Ovary (tissue), 9 donors: Measurements from ENCODE around the gene TAAR2. TPM values are rescaled to one million over a fixed set of nuclear protein-coding genes. Genes with fewer than 3 reads are reported as not detected.

Experiments
- DNase-seq, 5 donors: peaks; one replicate each; pipeline ENCODE4 v3.0.0-alpha.2; 2019 to 2020
- H3K27ac ChIP-seq, 2 donors: fragments of 200-600 bp; one replicate each; pipeline versions ENCODE4 v1.5.1 to v1.8.0; 2019 to 2022
- H3K27me3 ChIP-seq: fragments of 200-600 bp; one replicate; pipeline ENCODE4 v1.8.0; 2022
- H3K36me3 ChIP-seq: fragments of 200-600 bp; sonication (generic); one replicate; pipeline ENCODE4 v1.5.1; 2019
- H3K4me1 ChIP-seq: one replicate; pipeline ENCODE4 v1.8.1; 2013; ENCODE audit warnings: mild to moderate bottlenecking, moderate library complexity; ENCODE audit not compliant: insufficient read depth
- H3K4me3 ChIP-seq: fragments of 200-600 bp; sonication (generic); one replicate; pipeline ENCODE4 v1.5.1; 2017
- H3K9me3 ChIP-seq, 2 donors: fragments of 200-600 bp in 1 of 2; sonication (generic) in 1 of 2; one replicate each; pipeline versions ENCODE4 v1.5.1 to v1.8.1; 2013 to 2019; ENCODE audit warnings: mild to moderate bottlenecking in 1 of 2, moderate library complexity in 1 of 2
- EP300 ChIP-seq: sonication (generic); formaldehyde crosslinking; IDR thresholded peaks from one replicate; pipeline ENCODE4 v1.6.1; 2017; ENCODE audit warnings: antibody characterized with exemption
- POLR2A ChIP-seq: fragments of 450-650 bp; IDR thresholded peaks from one replicate; pipeline ENCODE4 v1.6.1; 2017; ENCODE audit warnings: antibody characterized with exemption, mild to moderate bottlenecking, moderate library complexity
- WGBS, 3 donors: extraction: QIAGEN DNeasy Blood & Tissue Kit in 1 of 3; methylation state at CpG; one replicate each; pipeline versions ENCODE4 v1.1.5 to v1.1.7; 2013 to 2017; 5-methylcytosine and 5-hydroxymethylcytosine counted together
- intact Hi-C, 4 donors: fragments of 100-400 bp; cut with DNase I; formaldehyde crosslinking; loops; one replicate each; pipeline versions ENCODE4 v1.11.0 to v1.15.1; 2022 to 2023
- polyA plus RNA-seq, 2 donors: library from polyadenylated mRNA; stranded (reverse); fragments of 200-250 nt in 1 of 2; fragments of 350-450 nt in 1 of 2; fragmentation: Illumina TruSeq in 1 of 2; extraction: RNeasy Lipid Tissue Mini Kit (QIAGEN cat#74804) in 1 of 2; gene quantifications; one replicate each; pipeline ENCODE4 v1.2.3, GENCODE V29; 2013 to 2014
- total RNA-seq, 7 donors: library from RNA; depleted of rRNA in 2 of 7; stranded (reverse); fragments of >200 nt in 2 of 7; fragmentation: NEBNext Ultra II Directional in 3 of 7; extraction: Animal tissue kit (Norgen Biotek cat#: 25700) in 3 of 7; gene quantifications; one replicate each; pipeline versions ENCODE4 v1.1.0 to v1.2.4, GENCODE V29; 2016 to 2023
- TF ChIP-seq, protein P1 (sequence below), 3 donors: fragments of 450-650 bp in 2 of 3; fragments of 200-600 bp in 1 of 3; IDR thresholded peaks; one replicate each; pipeline versions ENCODE4 v1.5.1 to v1.8.0; 2016 to 2022; ENCODE audit warnings: antibody characterized with exemption in 3 of 3, mild to moderate bottlenecking in 1 of 3
- donor health status: DM: no; HTN: no; CAD: no; lungs with moderate emphysema.
- donor health status: DM: no; HTN: no; CAD: no.
- donor health status: Bipolar disorder and iron deficiency.
- donor health status: DM: yes; HTN: yes; CAD: no.
- donor health status: DM: no; HTN: no; CAD: no.
- donor health status: DM: yes; HTN: yes; CAD: no.

TAAR2 gene
- total and polyA plus RNA-seq, 9 donors: not detected

DNA sequence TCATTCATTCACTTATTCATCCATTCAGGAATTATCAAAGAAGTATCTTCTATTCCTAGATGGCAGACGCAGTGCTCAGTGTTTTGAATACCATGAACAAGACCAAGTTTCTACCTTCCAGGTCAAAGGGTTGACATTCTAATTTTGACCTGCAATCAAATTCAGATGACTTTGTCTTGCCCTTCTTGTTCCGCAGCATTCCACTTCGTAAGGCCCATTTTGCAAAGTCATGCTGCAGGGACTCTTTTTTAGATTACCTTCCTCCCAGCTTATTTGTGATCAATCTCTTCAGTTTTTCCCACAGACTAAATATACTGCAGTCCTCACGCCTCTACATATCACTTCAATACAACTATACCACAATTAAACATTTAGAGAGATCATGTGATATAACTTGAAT is 42.0 kb upstream of the TAAR2 start:
- intact Hi-C loops: no loop called here
- Histone ChIP-seq H3K27ac (no peak overlapping the region), H3K36me3 (no peaks in the 10 kb centered on the region), H3K9me3 (no peaks in the 10 kb centered on the region), H3K4me1 (no peaks in the 10 kb centered on the region), H3K27me3 (no peaks in the 10 kb centered on the region), H3K4me3 (no peak overlapping the region)
- 89 to 93% (median 91%) methylated on average over 4 of the region's 4 CpGs for WGBS, 3 donors
- DNase-seq: no peak
- no peak for TF ChIP-seq EP300
- TF ChIP-seq, protein P1, sequence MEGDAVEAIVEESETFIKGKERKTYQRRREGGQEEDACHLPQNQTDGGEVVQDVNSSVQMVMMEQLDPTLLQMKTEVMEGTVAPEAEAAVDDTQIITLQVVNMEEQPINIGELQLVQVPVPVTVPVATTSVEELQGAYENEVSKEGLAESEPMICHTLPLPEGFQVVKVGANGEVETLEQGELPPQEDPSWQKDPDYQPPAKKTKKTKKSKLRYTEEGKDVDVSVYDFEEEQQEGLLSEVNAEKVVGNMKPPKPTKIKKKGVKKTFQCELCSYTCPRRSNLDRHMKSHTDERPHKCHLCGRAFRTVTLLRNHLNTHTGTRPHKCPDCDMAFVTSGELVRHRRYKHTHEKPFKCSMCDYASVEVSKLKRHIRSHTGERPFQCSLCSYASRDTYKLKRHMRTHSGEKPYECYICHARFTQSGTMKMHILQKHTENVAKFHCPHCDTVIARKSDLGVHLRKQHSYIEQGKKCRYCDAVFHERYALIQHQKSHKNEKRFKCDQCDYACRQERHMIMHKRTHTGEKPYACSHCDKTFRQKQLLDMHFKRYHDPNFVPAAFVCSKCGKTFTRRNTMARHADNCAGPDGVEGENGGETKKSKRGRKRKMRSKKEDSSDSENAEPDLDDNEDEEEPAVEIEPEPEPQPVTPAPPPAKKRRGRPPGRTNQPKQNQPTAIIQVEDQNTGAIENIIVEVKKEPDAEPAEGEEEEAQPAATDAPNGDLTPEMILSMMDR (IDR thresholded peaks at IDR 0.05): no peak
- no peak for TF ChIP-seq POLR2A

DNA sequence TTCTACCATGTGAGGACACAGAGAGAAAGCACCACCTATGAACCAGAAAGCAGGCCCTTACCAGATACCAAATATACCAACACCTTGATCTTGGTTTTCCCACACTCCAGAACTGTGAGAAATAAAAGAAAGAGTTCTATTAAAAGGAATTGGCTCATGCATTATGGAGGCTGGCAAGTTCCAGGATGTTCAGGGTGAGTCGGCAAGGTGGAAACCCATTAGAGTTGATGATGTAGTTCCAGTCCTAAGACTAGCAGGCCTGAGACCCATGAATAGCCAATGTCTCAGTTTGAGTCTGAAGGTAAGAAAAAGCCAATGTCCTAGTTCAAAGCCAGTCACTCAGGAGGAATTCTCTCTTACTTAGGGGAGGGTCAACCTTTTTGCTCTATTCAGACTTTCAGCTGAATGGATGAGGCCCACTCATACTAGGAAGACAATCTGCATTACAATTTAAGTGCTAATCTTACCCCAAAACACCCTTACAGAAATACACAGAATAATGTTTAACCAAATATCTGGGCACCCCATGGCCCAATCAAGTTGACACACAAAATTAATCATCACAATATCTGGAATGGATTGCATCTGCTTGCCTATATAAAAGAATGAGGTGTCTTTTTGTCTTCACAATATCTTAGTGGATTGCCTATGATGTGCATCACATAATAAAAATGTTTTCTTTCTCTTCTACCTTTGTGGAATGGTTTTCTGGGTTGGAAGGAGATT is 40.4 kb upstream of the TAAR2 start:
- DNase-seq: no peak
- no peaks in the 10 kb centered on the region for H3K27me3 ChIP-seq
- 93 to 100% (median 96%) methylated on average over 1 of the region's 1 CpG for WGBS, 3 donors
- no peak overlapping the region for H3K27ac ChIP-seq
- no peak overlapping the region for H3K4me3 ChIP-seq
- no peaks in the 10 kb centered on the region for H3K4me1 ChIP-seq
- H3K9me3 ChIP-seq: no peaks in the 10 kb centered on the region
- TF ChIP-seq EP300 (no peak), POLR2A (no peak)
- TF ChIP-seq, protein P1 (IDR thresholded peaks at IDR 0.05): no peak
- intact Hi-C loops: no loop called here
- H3K36me3 ChIP-seq: no peaks in the 10 kb centered on the region

DNA sequence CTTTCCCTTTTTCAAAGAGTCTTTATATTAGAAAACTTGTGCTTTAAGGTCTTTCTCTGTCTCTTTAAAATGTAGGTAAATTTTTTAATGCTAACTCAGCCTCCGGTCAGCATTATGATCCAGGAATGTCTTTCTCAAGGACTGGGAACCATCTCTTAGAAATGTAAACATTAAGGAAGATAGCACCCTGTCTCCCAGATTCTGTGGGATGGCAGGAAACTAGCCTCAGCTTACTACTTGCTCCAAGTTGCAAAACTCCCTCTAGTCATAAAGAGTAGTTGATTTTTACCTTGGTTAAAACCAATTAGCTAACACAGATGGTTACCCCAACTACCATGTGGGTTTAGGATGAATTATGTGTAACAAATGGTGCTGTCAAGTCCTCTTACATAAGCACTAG is 39.6 kb upstream of the TAAR2 start:
- Histone ChIP-seq H3K4me1 (no peaks in the 10 kb centered on the region), H3K27me3 (no peaks in the 10 kb centered on the region), H3K4me3 (no peak overlapping the region), H3K9me3 (no peaks in the 10 kb centered on the region), H3K27ac (no peak overlapping the region), H3K36me3 (no peaks in the 10 kb centered on the region)
- TF ChIP-seq, protein P1 (IDR thresholded peaks at IDR 0.05): no peak
- TF ChIP-seq EP300 (no peak), POLR2A (no peak)
- DNase-seq: no peak
- 14 to 24% (median 18%) methylated on average over 1 of the region's 1 CpG for WGBS, 3 donors
- intact Hi-C loops: no loop called here

DNA sequence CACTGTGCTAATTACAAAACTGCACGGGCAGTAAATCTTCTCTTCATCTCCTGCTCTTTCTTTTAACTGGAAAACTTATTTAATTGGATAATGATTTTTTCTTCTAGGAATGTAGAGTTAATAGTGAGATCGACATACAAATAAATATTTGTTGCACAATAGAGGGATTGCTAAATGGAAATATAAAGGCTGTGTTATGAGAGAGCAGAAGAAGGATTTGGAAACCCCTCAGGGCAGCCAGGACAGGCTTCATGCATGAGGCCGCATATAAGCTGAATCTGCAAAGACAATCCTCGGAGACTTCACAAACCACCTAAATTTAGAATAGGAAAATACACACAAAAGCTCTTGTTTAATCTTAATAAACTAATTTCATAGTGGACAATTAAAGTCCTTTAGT is 37.8 kb upstream of the TAAR2 start:
- TF ChIP-seq, protein P1 (IDR thresholded peaks at IDR 0.05): no peak

More for the DNA sequence above, 37.8 kb upstream of the TAAR2 start:
- intact Hi-C loops: no loop called here
- DNase-seq: no peak
- Histone ChIP-seq H3K27ac (no peak overlapping the region), H3K27me3 (no peaks in the 10 kb centered on the region), H3K4me3 (no peak overlapping the region), H3K9me3 (no peaks in the 10 kb centered on the region), H3K36me3 (no peaks in the 10 kb centered on the region), H3K4me1 (no peaks in the 10 kb centered on the region)
- 85 to 89% (median 87%) methylated on average over 4 of the region's 4 CpGs for WGBS, 3 donors
